Gastrocnemius medialis (tissue), 4 donors: Measurements from ENCODE around the gene ENTPD5. TPM values are rescaled to one million over a fixed set of nuclear protein-coding genes. Genes with fewer than 3 reads are reported as not detected.

Source experiments
- ATAC-seq, 2 donors: fragments of 150-250 bp; one replicate each; pipeline ENCODE4 v1.9.1; 2016
- DNase-seq, 2 donors: peaks; one replicate each; pipeline ENCODE4 v3.0.0-alpha.2; 2019
- H3K27ac ChIP-seq, 4 donors: fragments of 200-600 bp; sonication (generic); 1 replicate in 1 of 4; 2 replicates in 3 of 4; pipeline ENCODE4 v1.5.1; 2016 to 2018; ENCODE audit warnings: mild to moderate bottlenecking in 2 of 4, moderate library complexity in 1 of 4
- H3K27me3 ChIP-seq, 3 donors: fragments of 200-600 bp; sonication (generic) in 2 of 3; 1 replicate in 1 of 3; 2 replicates in 2 of 3; pipeline versions ENCODE4 v1.5.1 to v1.6.0; 2016 to 2019; ENCODE audit warnings: mild to moderate bottlenecking in 1 of 3, moderate library complexity in 1 of 3
- H3K36me3 ChIP-seq, 2 donors: fragments of 200-600 bp; sonication (generic) in 1 of 2; one replicate each; pipeline ENCODE4 v1.5.1; 2017 to 2018
- H3K4me1 ChIP-seq, 2 donors: fragments of 200-600 bp; sonication (generic) in 1 of 2; one replicate each; pipeline ENCODE4 v1.5.1; 2016 to 2017; ENCODE audit warnings: mild to moderate bottlenecking in 2 of 2
- H3K4me3 ChIP-seq, 4 donors: fragments of 200-600 bp; sonication (generic) in 3 of 4; 1 replicate in 1 of 4; 2 replicates in 3 of 4; pipeline ENCODE4 v1.5.1; 2016 to 2019; ENCODE audit warnings: mild to moderate bottlenecking in 2 of 4
- H3K9me3 ChIP-seq, 3 donors: fragments of 200-600 bp; sonication (generic) in 2 of 3; 1 replicate in 1 of 3; 2 replicates in 2 of 3; pipeline ENCODE4 v1.5.1; 2016 to 2019
- POLR2A ChIP-seq, 2 donors: fragments of 450-650 bp; IDR thresholded peaks; one replicate each; pipeline ENCODE4 v1.6.1; 2017; ENCODE audit warnings: antibody characterized with exemption in 2 of 2, mild to moderate bottlenecking in 2 of 2, moderate library complexity in 2 of 2
- in situ Hi-C, 4 donors: fragments of 200-750 bp; cut with MboI; loops; one replicate each; pipeline versions ENCODE4 v1.15.0 to v1.8.0; 2017; ENCODE audit warnings: low sequenced_read_pairs in 4 of 4
- intact Hi-C: fragments of 100-400 bp; cut with DNase I; formaldehyde crosslinking; loops from one replicate; pipeline ENCODE4 v1.15.1; 2023; ENCODE audit warnings: low total_unique reads
- total RNA-seq, 4 donors: library from RNA; depleted of rRNA; stranded (reverse); fragments of >200 nt; gene quantifications; one replicate each; pipeline versions ENCODE4 v1.1.0 to v1.2.3, GENCODE V29; 2016
- TF ChIP-seq, protein P1 (sequence below), 5 experiments: fragments of 450-650 bp in 3 of 5; fragments of 200-600 bp in 2 of 5; sonication (generic) in 2 of 5; IDR thresholded peaks in 4 of 5; conservative IDR thresholded peaks in 1 of 5; 1 replicate in 4 of 5; 2 replicates in 1 of 5; pipeline ENCODE4 v1.5.1; 2016 to 2019; ENCODE audit warnings: antibody characterized with exemption in 5 of 5, mild to moderate bottlenecking in 3 of 5, moderate library complexity in 3 of 5

ENTPD5 gene, protein sequence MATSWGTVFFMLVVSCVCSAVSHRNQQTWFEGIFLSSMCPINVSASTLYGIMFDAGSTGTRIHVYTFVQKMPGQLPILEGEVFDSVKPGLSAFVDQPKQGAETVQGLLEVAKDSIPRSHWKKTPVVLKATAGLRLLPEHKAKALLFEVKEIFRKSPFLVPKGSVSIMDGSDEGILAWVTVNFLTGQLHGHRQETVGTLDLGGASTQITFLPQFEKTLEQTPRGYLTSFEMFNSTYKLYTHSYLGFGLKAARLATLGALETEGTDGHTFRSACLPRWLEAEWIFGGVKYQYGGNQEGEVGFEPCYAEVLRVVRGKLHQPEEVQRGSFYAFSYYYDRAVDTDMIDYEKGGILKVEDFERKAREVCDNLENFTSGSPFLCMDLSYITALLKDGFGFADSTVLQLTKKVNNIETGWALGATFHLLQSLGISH
- total RNA-seq = 10 to 100 TPM in 1 of 4 donors, 1 to 10 TPM in 3; 5.4 to 10.2 (median 7.3) TPM

DNA sequence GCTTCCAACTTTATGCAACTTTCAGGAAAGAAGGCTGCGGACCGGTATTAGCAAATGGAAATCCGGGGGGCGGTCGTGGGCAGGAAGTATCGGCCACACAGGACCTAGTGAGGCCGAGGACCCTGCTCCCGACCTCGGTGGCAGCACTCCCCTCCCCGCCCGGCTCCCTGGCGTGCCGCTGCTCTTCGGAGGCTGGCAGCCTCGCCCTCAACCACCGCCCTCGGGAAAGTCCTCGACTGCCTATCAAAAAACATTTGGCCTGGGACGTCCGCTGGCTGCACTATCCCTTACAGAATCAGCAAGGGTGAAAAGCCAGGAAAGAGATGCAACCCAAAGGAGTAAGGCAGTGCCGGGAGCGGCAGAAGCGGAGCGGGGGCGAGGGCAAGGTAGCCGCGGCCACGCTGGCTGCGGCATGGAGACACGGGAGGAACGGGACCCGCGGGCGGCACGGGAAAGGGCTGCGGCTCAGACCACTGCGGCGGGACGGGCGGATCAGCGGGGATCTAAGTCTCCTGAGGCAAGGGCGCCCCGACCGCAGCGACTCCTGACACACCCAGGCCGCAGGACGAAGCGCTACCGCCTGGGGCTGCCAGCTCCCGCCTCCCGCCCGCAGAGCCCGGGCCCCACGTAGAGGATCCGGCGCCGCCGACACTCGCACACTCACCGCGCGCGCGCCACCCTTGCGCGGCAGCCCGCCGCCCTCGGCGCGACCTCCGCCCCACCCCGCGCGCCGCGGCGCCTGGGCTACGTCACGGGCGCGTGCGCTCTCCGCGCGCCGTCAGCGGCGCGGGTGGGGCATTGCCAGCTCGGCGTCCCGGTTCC is at the start of gene ENTPD5, which contains the start of gene BBOF1:
Gene ENTPD5 (minus strand): TSS at position 703 of the 822 bp plus-strand sequence. CDS start 31,186 bp downstream, outside the sequence.
Gene BBOF1 (plus strand): TSS at position 764 of the 822 bp plus-strand sequence. CDS start 130 bp downstream, outside the sequence.
- Histone ChIP-seq H3K4me1 (peaks cover 6 to 12% of the 10 kb centered on the region in 2 donors), H3K4me3 (peak within 1 kb of the TSS; percentile 66 to 94 (median 86)), H3K9me3 (no peaks in the 10 kb centered on the region), H3K27ac (peak within 1 kb of the TSS; percentile 90 to 100 (median 98)), H3K36me3 (no peaks in the 10 kb centered on the region), H3K27me3 (no peaks in the 10 kb centered on the region)
- TF ChIP-seq, protein P1, sequence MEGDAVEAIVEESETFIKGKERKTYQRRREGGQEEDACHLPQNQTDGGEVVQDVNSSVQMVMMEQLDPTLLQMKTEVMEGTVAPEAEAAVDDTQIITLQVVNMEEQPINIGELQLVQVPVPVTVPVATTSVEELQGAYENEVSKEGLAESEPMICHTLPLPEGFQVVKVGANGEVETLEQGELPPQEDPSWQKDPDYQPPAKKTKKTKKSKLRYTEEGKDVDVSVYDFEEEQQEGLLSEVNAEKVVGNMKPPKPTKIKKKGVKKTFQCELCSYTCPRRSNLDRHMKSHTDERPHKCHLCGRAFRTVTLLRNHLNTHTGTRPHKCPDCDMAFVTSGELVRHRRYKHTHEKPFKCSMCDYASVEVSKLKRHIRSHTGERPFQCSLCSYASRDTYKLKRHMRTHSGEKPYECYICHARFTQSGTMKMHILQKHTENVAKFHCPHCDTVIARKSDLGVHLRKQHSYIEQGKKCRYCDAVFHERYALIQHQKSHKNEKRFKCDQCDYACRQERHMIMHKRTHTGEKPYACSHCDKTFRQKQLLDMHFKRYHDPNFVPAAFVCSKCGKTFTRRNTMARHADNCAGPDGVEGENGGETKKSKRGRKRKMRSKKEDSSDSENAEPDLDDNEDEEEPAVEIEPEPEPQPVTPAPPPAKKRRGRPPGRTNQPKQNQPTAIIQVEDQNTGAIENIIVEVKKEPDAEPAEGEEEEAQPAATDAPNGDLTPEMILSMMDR (IDR thresholded peaks at IDR 0.05 in 4 of 5, conservative IDR thresholded peaks at IDR 0.05 in 1 of 5) = peak in 1 of 5 experiments; percentile 23
- TF ChIP-seq POLR2A (IDR thresholded peaks at IDR 0.05) = peak; percentile 93 to 95
- in situ Hi-C loops = no loop called here
- intact Hi-C loops = loop anchor here (1.0 to 5.0 kb wide), 7 partner anchors 20 to 560 kb away; partner anchors contain the start of genes ALDH6A1, COQ6, FAM161B and ISCA2
- ATAC-seq (peak; percentile 92 to 95), DNase-seq (peak; percentile 70 to 83)

DNA sequence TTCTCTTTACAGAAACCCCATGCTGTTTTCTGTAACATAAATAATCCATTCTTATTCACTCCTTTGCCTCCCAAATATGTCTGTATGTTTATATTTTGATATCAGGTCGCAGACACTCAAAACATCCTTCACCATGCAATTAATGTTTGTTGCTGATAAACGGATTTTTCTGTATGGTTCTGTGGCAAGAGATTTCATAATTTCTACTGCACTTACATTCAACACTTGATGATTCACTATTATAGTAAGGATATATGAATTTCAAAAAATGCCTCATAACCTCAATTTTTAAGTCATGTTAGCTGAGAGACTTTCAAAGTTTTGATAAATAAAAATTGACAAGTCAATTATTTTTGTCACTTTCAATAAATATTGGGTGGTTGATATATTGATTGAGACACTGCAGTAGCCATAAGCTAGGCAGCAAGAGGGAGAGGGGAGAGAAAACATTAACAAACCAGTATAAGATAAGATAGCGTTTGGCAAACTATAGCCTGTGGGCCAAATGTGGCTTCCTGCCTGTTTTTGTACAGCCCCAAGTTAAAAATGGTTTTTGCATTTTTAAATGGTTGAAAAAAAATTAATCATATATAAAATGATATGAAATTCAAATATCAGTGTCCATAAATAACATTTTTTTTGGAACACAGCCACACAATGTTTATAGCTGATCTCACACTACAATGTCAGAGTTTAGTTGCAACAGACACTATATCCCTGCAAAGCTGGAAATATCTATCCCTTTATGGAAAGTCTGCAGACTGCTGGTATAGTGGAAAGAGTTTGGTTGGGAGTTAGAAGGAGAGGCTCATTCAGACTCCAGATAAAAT is 46.9 kb upstream of the ENTPD5 start:
- H3K4me1 ChIP-seq = peaks cover 0 to 7% of the 10 kb centered on the region in 2 donors
- H3K36me3 ChIP-seq = peaks cover 0 to 64% of the 10 kb centered on the region in 2 donors
- no peak overlapping the region for H3K4me3 ChIP-seq
- H3K9me3 ChIP-seq = no peaks in the 10 kb centered on the region
- ATAC-seq (no peak), DNase-seq (no peak)
- H3K27ac ChIP-seq = no peak overlapping the region
- no peaks in the 10 kb centered on the region for H3K27me3 ChIP-seq
- intact Hi-C loops (no loop called here), in situ Hi-C loops (no loop called here)
- TF ChIP-seq, protein P1 (IDR thresholded peaks at IDR 0.05 in 4 of 5, conservative IDR thresholded peaks at IDR 0.05 in 1 of 5) = no peak
- TF ChIP-seq POLR2A (IDR thresholded peaks at IDR 0.05) = no peak

DNA sequence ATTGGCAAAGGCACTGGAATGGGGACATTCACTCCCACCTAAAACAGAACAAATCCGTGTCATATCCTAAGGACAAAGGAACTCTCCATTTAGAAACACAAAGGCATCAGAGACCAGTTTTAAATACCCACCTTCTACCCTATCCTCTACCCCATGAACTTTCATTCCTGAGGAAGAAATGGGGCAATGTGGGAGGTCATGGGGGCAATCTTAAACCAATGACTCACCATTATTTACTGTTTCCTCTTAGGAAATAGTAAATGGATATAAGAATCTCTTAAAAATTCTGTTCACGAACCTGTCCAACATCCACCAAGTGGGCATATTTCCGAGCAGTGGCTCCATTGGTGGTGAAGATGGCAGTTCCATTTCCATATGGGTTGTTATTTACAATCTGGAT is 45.8 kb upstream of the ENTPD5 start:
- Histone ChIP-seq H3K4me3 (no peak overlapping the region), H3K36me3 (peaks cover 0 to 72% of the 10 kb centered on the region in 2 donors), H3K27me3 (no peaks in the 10 kb centered on the region), H3K27ac (no peak overlapping the region), H3K9me3 (no peaks in the 10 kb centered on the region), H3K4me1 (peaks cover 0 to under 1% of the 10 kb centered on the region in 2 donors)
- DNase-seq (no peak), ATAC-seq (no peak)
- in situ Hi-C loops = no loop called here
- TF ChIP-seq POLR2A (IDR thresholded peaks at IDR 0.05) = no peak
- TF ChIP-seq, protein P1 (IDR thresholded peaks at IDR 0.05 in 4 of 5, conservative IDR thresholded peaks at IDR 0.05 in 1 of 5) = no peak
- intact Hi-C loops = no loop called here

DNA sequence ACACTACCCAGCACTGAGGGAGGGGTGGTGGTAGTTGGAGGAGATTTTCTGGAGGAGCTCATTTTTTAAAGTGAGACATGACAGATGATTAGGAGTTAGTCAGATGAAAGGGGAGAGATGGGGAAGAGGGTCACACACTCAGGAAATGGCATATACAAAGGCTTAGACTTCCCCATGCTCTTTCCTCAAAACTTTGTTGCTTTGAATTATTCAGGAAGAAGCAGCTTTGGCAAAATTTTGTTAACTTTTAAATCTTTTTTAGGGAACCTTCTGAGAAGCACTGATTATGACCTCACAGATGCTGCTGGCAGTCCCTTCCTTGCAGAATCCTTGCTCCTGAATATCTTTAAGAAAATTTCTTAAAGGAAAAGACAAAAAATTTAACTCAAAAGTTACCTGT is 45.3 kb upstream of the ENTPD5 start:
- intact Hi-C loops = no loop called here
- TF ChIP-seq, protein P1 (IDR thresholded peaks at IDR 0.05 in 4 of 5, conservative IDR thresholded peaks at IDR 0.05 in 1 of 5) = no peak
- no peak for TF ChIP-seq POLR2A (IDR thresholded peaks at IDR 0.05)
- Histone ChIP-seq H3K27ac (no peak overlapping the region), H3K36me3 (peaks cover 0 to 76% of the 10 kb centered on the region in 2 donors), H3K9me3 (no peaks in the 10 kb centered on the region), H3K27me3 (no peaks in the 10 kb centered on the region), H3K4me3 (no peak overlapping the region), H3K4me1 (no peaks in the 10 kb centered on the region)
- in situ Hi-C loops = no loop called here
- DNase-seq (no peak), ATAC-seq (no peak)
